Omental fat pad (tissue), 4 donors: ENCODE measurements around the gene SLC24A4. TPM values are rescaled to one million over a fixed set of nuclear protein-coding genes. Genes with fewer than 3 reads are reported as not detected.

Experiments
- ATAC-seq: fragments of 150-250 bp; one replicate; pipeline ENCODE4 v1.9.1; 2016; ENCODE audit warnings: mild to moderate bottlenecking, moderate library complexity; ENCODE audit not compliant: low FRiP score
- DNase-seq: peaks from one replicate; pipeline ENCODE4 v3.0.0-alpha.2; 2019; ENCODE audit warnings: low spot score
- CTCF ChIP-seq, 3 donors: fragments of 450-650 bp; IDR thresholded peaks; one replicate each; pipeline ENCODE4 v1.5.1; 2016 to 2017; ENCODE audit warnings: antibody characterized with exemption in 3 of 3, mild to moderate bottlenecking in 3 of 3, moderate library complexity in 2 of 3
- total RNA-seq, 4 donors: library from RNA; depleted of rRNA; stranded (reverse); fragments of >200 nt; gene quantifications; one replicate each; pipeline ENCODE4 v1.1.0, GENCODE V29; 2016

SLC24A4 gene
- total RNA-seq, 4 donors from 2014 or later: 0.48 to 2.2 (median 0.79) TPM

DNA sequence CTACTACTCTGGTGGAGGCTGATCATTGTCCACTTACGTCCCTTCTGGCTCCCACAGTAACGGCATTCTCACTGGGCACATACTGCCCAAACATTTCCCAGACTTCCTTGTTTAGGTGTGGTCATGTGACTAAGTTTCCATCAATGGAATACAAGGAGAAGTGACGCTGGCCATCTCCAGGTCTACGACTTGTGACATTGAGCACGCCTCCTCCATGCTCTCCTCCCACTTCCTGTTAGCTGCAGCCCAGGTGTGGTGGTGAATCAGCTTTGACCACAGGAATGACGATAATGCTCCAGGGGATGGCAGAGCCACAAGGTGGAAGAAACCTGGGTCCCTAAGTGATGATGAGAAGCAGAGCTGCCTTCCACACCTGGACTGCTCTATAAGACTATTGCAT is 6.0 kb upstream of the SLC24A4 start:
- ATAC-seq (no peak), DNase-seq (no peak)
- no peak for TF ChIP-seq CTCF (IDR thresholded peaks at IDR 0.05)

- TF ChIP-seq CTCF (IDR thresholded peaks at IDR 0.05): no peak
- DNase-seq (no peak), ATAC-seq (no peak)
Measured at GRCh38 chr14:92317511-92317910, 5.5 kb upstream of the SLC24A4 start.

DNA sequence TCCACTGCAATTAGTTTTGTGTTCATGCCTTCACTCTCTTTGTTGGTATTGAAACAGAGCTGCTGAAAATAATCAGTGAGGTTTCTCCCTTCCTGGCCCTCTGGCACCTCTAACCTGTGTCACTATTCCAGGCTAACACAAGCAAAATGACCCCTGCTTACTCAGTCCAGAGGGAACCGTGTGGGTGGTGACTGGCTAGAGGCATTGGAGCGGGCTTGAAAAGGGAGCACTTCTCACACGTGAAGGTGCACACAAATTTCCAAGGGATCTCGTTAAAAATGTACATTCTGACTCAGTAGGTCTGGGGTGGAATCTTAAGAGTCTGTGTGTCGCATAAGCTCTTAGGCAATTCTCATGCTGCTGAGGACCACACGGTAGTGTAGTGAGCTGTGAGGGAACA is 1.3 kb upstream of the SLC24A4 start:
- ATAC-seq: no peak
- no peak for DNase-seq
- TF ChIP-seq CTCF (IDR thresholded peaks at IDR 0.05): no peak

DNA sequence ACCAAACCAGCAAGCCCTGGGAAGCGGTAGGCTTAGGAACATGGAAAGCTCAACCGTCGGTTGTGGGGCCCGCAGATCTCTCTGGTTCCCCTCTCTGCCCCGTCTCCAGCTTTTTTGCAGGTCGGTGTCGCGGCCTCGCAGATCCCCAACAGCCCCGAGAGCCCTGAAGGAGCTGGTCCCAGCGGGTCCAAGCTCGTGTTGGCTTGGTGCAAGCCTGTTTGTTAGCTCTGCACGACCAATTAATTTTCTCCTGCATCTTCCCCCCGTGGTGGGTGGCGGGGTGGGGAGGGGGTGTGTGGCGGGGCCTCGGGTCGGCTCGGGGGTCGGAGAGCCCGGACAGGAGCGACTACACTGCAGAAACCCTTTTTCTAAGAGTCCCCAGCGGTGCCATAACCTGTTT is 449 bp upstream of the SLC24A4 start:
- no peak for ATAC-seq
- DNase-seq: no peak
- no peak for TF ChIP-seq CTCF (IDR thresholded peaks at IDR 0.05)

GRCh38 chr14:92323916-92324818 is 1.2 kb downstream of the SLC24A4 start:
- DNase-seq (no peak), ATAC-seq (peak; percentile 9)
- no peak for TF ChIP-seq CTCF (IDR thresholded peaks at IDR 0.05)

DNA sequence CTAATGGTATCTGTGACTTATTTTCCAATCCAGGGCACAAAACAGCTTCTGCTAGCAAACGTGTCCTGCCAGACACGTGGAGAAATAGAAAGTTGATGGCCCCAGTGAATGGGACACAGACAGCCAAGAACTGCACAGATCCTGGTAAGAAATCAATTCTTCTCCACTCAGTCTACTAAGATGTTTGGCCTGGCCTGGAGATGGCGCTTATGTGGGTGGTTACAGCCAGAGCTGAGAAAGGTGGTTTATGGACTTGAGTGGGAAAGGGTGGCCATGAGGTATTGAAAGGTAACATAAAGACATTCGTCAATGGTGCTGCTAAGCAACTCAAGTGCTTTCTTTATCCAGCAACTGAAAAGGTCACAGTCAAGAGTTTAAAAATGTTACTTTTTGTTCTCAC is 2.9 kb downstream of the SLC24A4 start:
- no peak for ATAC-seq
- no peak for DNase-seq

More for the DNA sequence above, 2.9 kb downstream of the SLC24A4 start:
- TF ChIP-seq CTCF (IDR thresholded peaks at IDR 0.05): no peak
